Measurements from ENCODE around the gene COG5.

DNA sequence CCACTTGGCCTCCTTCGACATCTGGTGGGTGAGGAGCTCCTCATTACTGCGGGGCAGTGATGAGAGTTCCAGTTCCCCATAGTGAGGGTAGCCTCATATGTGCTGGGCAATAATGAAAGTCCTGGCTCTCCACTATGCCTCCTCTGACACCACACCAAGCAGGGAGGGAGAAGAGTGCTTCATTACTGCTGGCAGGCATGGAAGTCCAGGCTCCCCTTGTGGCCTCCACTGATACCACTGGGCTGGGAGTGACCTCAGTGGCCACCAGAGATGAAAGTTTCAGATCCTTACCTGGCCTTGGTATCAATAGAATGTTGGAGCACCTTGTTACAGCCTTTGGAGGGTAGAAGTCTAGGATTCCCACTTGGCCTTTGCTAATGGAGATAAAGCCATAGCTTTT, 6.6 kb upstream of the COG5 start:
- TF ChIP-seq, protein P1, sequence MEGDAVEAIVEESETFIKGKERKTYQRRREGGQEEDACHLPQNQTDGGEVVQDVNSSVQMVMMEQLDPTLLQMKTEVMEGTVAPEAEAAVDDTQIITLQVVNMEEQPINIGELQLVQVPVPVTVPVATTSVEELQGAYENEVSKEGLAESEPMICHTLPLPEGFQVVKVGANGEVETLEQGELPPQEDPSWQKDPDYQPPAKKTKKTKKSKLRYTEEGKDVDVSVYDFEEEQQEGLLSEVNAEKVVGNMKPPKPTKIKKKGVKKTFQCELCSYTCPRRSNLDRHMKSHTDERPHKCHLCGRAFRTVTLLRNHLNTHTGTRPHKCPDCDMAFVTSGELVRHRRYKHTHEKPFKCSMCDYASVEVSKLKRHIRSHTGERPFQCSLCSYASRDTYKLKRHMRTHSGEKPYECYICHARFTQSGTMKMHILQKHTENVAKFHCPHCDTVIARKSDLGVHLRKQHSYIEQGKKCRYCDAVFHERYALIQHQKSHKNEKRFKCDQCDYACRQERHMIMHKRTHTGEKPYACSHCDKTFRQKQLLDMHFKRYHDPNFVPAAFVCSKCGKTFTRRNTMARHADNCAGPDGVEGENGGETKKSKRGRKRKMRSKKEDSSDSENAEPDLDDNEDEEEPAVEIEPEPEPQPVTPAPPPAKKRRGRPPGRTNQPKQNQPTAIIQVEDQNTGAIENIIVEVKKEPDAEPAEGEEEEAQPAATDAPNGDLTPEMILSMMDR (IDR thresholded peaks at IDR 0.05): no peak
- no peak for TF ChIP-seq POLR2A (IDR thresholded peaks at IDR 0.05)
